GM12864 (cell line): ENCODE data around the gene ADGRD1.
"Not testable (repeated sequence)": the region's sequence is repeated elsewhere in the genome, so short reads cannot be mapped to it uniquely, and the experiment has no call there.

Source experiments
- DNase-seq: peaks from one replicate; pipeline ENCODE4 v3.0.0-alpha.2; 2011; ENCODE audit warnings: low read depth
- H3K4me3 ChIP-seq: 2 replicates; pipeline ENCODE4 v1.5.1; 2011; ENCODE audit warnings: mild to moderate bottlenecking, low read depth, low read length, control low read depth
- CTCF ChIP-seq: IDR thresholded peaks from 2 replicates; pipeline ENCODE4 v1.5.1; 2011; ENCODE audit warnings: low read depth, mild to moderate bottlenecking, moderate library complexity, low read length, control low read depth, inconsistent platforms; ENCODE audit errors: missing control alignments

ADGRD1 gene

GRCh38 chr12:130990034-130990433 is 36.3 kb downstream of the ADGRD1 start:
- TF ChIP-seq CTCF, result no peak
- no peak overlapping the region for H3K4me3 ChIP-seq

GRCh38 chr12:130992448-130992847 is 38.7 kb downstream of the ADGRD1 start:
- DNase-seq, result no peak
- TF ChIP-seq CTCF, result no peak
- H3K4me3 ChIP-seq, result no peak overlapping the region

More at GRCh38 chr12:130990034-130990433, 36.3 kb downstream of the ADGRD1 start:
- no peak for DNase-seq

- TF ChIP-seq CTCF, result no peak
- H3K4me3 ChIP-seq, result no peak overlapping the region
- no peak for DNase-seq
Measured at GRCh38 chr12:130992979-130993538, 39.4 kb downstream of the ADGRD1 start.

- H3K4me3 ChIP-seq, result no peak overlapping the region
- no peak for DNase-seq
- TF ChIP-seq CTCF, result no peak
Measured at GRCh38 chr12:130993759-130994670, 40.3 kb downstream of the ADGRD1 start.

GRCh38 chr12:130994821-130995375 is 41.2 kb downstream of the ADGRD1 start:
- TF ChIP-seq CTCF, result no peak
- H3K4me3 ChIP-seq, result no peak overlapping the region
- DNase-seq, result no peak

GRCh38 chr12:130995386-130995969 is 41.8 kb downstream of the ADGRD1 start:
- H3K4me3 ChIP-seq, DNase-seq: not testable (repeated sequence)

- no peak overlapping the region for H3K4me3 ChIP-seq
- DNase-seq, result no peak
- no peak for TF ChIP-seq CTCF
Measured at GRCh38 chr12:130998136-130998535, 44.4 kb downstream of the ADGRD1 start.
